G401.6 (cell line): ENCODE measurements around the gene WWC2.
"Not testable (repeated sequence)": the region's sequence is repeated elsewhere in the genome, so short reads cannot be mapped to it uniquely, and the experiment has no call there.

ENCODE experiments used
- FAIRE-seq: peaks from 2 replicates; lab custom pipeline; 2012; peaks lifted over from hg19 to GRCh38; lab: Jason Lieb, UNC

Gene WWC2

DNA sequence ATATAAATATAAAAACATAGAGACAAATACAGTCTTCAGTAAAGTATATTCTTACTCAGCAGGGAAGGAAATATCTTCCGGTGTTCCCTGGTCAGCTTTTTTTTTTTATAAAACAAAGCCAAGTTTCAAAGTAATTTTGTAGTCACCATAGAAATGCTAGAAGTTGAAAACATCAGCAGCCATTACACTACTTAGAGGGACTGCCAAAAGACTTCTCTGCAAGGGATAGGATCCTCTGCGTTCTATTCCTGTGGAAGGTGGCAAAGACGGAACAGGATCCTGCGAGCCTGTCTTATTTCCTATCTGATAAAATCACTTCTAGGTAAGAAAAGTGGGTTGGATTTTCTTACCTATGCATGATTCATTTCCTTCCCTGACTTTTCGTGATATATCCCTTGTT is 201.6 kb downstream of the WWC2 start:
- FAIRE-seq, result no peak

DNA sequence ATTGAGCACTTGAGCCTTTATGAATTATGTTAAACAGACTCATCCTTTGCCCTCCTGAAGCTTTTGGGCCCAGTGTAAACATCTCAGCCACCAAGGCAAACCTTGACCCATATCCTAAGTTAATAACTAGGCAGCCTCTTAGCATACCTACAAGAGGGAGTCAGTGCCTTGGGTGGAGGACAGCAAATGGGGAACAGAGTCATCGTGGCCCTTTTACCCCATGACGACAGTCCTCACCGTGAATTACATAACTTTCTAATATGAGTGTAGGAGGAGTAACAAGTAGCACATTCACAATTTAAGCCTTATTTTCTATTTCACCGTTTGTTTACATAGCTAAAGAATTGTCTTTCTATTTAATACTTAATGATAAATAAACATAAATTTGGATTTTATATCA is 204.2 kb downstream of the WWC2 start:
- no peak for FAIRE-seq

DNA sequence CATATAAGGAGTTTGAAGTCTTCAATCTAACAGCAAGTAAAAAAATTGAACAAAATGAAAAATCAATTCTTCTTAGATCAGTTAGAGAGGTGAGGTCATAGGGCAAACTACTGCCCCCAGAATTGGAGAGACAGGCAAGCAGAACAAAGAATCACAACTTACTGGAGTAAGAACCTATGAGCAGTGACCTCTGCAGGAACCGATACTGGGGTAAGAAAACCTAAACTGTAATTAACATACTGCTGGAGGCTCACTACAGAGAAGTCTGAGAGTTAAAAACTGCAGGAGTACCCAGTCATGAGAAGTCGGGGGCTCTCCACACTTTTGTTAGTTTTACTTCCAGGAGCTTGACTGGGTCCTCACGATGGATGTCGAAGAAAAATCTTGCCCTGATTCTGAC is 205.0 kb downstream of the WWC2 start:
- FAIRE-seq, result no peak

DNA sequence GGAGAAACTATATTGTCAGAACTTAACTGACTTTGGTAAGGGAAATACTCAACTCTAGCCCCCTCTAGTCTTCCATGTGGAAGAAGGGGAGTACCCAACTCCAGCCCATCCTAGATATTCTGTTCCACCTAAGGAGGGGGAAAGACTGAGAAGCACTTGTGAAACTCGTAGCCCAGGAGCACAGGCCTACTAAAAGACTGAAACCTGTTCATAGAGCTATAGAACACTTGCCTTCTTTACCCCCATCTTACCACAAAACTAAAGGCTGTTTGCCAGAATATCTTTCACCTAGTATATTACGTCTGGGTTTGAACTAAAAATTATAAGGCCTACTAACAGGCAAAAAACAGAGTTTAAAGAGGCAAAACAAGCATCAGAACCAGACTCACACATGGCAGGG is 205.5 kb downstream of the WWC2 start:
- no peak for FAIRE-seq

DNA sequence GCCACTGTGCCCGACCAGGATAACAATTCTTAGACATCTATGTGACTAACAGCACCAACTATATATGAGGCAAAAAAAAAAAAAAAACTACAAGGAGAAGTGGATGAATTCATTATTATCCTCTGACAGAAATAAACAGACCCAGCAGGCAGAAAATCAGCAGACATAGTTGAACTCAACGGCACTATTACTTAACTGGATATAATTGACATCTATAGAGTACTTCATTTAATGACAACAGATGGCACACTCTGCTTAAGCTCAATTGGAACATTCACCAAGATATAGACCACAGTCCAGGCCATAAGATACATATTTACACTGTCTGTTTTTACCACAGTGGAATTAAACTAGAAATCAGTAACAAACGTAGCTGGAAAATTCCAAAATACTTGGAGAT is 207.8 kb downstream of the WWC2 start:
- no peak for FAIRE-seq

GRCh38 chr4:183312841-183313240 is 213.8 kb downstream of the WWC2 start:
- FAIRE-seq, result no peak

GRCh38 chr4:183314336-183314735 is 215.3 kb downstream of the WWC2 start:
- FAIRE-seq, result no peak

GRCh38 chr4:183314806-183315205 is 215.7 kb downstream of the WWC2 start:
- FAIRE-seq, result no peak

DNA sequence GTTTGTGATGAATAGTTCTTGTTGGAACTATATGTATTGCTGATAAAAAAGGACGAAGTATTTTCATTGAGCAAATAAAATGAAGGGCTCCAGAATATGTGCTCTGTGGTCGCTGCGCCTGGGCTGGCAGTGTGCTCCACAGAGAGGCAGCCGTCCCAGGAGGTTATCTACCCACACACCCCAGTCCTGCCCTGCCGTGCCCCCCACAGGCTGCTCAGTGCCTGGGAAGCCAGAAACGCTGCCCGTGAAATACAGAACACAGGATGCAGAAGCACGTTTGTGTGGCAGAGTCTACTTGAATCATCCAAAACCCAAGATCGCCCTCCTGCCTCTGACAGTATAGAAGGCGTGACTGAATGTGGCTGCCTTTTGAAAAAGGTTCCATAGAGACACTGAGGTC is 219.6 kb downstream of the WWC2 start:
- no peak for FAIRE-seq

DNA sequence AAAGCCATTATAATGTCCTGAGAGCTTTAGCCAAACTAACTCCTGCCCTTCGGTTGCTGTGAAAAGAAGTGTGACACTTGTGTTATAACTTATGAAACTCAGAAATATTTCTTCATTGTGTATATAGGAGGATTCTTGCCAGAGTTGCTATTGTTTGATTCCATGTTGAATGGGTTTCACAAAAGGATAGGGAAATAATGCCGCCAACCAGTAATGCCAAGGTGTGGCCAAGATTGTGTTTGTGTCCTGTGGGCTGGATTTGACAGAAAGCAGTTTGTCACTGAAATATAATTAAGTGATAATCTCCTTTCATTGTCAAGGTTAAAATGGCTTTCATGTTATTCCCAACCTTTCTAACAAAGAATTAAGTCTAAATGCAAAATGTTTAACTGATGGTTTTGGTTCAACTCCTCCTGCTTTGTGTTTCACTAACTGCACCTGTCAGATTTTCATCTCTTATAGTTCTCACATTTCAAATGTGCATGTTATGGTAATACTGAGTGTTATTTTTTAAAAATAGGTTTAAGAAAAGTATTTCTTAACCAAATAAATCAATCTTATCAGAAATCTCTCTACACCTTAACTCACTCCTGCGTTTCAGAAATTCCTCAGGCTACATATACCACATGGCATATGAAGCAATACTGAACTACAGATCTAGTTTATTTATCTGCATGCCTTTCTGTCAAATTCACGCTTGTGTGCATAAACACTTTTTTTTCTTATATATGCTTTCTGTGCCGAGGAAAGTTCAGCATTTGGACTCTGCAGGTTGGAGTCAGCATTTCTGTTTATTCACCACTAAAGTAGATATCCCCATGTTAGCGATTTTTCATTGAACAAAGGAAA is 221.4 kb downstream of the WWC2 start, which contains the start of gene CLDN22:
Gene CLDN22 (minus strand): TSS at position 66 of the 849 bp plus-strand sequence. CDS start 58 bp downstream, at position 8.
- FAIRE-seq, result no peak

DNA sequence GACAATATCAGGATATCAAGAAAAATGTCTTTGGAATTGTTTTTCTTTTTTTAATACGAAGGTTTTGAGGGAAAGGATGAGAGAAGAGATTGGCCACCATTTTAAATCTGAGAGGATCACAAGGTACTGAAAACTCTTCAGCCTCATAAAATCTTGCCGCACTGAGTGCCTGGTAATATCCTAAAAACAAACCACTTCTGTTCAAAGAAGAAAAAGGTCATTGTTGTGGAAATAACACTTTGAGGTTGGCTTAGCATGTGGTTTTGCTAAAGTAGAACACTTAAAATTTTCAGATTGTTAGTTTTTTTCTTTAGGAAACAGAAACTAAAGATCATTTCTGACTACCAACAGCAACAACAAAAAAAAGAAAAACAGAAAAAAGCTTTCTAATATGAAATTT is 222.0 kb downstream of the WWC2 start:
- FAIRE-seq, result no peak

GRCh38 chr4:183321516-183321915 is 222.5 kb downstream of the WWC2 start:
- FAIRE-seq, result no peak

DNA sequence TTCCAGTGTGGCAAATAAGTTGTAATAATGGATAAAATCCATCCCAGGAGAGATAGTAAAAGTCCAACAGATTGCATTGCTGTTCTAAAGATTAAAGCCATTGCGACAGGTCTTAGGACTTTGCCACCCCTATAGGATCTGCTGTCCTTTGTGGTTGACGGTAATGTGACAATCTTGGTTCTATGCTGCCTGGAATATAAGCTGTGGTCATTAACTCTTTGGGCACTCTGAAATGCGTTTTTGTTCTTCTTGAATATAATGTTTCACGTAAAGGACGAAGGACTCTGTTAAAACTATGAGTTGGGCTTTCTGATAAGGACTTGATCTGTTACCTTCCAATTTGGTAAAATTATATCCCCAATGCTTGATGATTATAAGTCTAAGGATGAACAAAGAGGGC is 223.3 kb downstream of the WWC2 start, which contains the start of gene CLDN24:
Gene CLDN24 (minus strand): TSS at position 101 of the 400 bp plus-strand sequence. CDS start 0 bp downstream, at position 101.
- FAIRE-seq, result no peak

GRCh38 chr4:183323295-183323694 is 224.2 kb downstream of the WWC2 start:
- FAIRE-seq, result no peak

DNA sequence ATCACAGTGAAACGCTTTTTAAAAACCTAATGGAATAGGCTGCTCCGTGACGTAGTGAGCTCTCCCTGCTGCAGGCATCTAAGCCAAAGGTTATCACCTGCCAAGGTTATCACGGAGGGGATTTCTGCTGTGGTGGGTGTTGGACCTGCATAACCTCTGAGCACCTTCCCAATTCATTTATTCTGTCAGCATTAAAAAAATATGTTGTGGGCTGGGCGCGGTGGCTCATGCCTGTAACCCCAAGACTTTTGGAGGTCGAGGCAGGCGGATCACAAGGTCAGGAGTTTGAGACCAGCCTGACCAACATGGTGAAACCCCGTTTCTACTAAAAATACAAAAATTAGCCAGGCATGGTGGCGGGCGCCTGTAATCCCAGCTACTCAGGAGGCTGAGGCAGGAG is 225.0 kb downstream of the WWC2 start:
- FAIRE-seq, result not testable (repeated sequence)

- FAIRE-seq, result no peak
Measured at GRCh38 chr4:183324619-183325018, 225.6 kb downstream of the WWC2 start.

DNA sequence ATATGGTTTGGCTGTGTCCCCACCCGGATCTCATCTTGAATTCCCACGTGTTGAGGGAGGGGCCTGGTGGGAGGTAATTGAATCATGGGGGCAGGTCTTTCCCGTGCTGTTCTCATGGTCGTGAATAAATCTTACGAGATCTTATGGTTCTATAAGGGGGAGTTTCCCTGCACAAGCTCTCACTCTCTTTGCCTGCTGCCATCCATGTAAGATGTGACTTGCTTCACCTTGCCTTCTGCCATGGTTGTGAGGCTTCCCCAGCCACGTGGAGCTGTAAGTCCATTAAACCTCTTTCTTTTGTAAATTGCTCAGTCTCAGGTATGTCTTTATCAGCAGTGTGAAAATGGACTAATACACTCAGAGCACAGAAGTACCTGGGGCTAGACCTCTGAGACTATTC is 227.3 kb downstream of the WWC2 start:
- FAIRE-seq, result not testable (repeated sequence)

DNA sequence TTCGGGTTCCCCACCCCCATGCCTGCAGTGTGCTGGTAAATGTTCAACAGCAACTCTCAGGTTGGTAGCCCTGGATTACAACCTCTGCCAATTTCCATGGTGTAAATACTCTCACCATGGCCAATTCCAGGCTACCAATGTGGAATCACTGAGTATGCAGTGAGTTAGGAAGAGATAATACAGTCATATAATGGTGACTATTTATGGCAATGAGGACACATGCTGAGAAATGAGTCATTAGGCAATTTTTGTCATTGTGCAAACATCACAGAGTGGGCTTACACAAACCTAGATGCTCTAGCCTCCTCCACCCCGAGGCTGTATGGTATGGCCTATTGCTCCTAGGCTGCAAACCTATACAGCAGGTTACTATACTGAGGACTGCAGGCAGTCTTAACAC is 227.8 kb downstream of the WWC2 start:
- FAIRE-seq, result no peak

DNA sequence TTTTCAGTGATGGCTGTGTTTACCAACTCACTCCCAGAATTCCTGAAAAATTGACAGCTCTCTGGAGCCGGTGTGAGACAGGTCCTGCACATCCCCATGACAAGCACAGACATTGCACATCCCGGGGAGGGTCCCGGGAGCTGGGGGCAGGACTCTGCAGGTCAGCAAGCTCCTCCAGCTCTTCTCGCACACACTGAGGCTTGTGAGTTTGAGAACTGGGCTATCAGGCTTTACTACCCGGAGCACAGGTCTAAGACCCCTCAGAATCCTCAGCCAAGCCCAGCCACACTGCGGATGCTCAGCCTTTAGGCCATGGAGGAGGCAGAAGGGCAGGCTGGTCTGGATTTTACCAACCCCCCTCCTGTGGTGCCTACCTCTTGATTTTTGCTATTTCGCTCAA is 228.8 kb downstream of the WWC2 start:
- no peak for FAIRE-seq

DNA sequence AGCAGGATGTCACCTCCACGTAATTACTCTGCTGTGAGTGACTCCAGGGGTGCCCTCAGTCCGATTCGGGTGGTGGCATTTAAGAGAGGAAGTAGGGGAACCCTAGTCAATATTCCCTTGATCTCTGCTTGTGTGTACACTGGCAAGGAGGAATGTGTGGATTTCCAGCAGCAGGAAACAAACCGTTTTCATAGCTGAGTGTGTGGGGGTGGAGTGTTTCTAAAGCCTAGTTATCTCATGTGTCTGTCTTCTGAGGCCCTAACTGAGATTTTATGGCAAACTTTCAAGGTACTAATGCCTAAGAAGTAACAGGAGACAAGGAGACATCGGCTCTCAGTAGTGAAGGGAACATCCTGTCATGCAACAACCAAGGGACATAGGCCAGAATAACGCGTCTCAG is 229.8 kb downstream of the WWC2 start:
- no peak for FAIRE-seq

DNA sequence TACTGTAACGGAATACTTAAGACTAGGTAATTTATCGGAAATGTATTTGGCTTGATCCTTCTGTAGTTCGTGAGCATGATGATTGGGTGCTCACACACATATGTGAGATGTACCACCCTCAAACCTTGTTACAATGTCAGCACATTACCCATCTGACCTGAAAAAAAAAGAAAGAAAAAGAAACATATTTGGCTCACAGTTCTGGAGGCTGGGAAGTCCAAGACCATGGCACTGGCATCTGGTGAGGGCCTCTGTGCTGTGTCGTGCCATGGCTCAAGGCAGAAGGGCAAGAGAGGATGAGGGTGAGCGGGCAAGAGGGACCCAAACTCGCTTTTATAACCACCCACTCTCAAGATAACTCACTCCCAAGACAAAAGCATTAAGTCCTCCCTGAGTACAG is 230.2 kb downstream of the WWC2 start:
- FAIRE-seq, result no peak

GRCh38 chr4:183329954-183330742 is 231.1 kb downstream of the WWC2 start:
- FAIRE-seq, result no peak

GRCh38 chr4:183330841-183331240 is 231.8 kb downstream of the WWC2 start:
- FAIRE-seq, result no peak
